GM19397 (cell line): ENCODE measurements around the gene JMJD8.

Experiments used
- ATAC-seq: cut with Tn5 transposase; IDR thresholded peaks from one replicate; pipeline ENCODE4 v1.9.1; 2021; ENCODE audit warnings: mild to moderate bottlenecking, moderate library complexity; ENCODE audit not compliant: unreplicated experiment

The JMJD8 gene

GRCh38 chr16:662095-662494, 22.0 kb downstream of the JMJD8 start:
- ATAC-seq: no peak

DNA sequence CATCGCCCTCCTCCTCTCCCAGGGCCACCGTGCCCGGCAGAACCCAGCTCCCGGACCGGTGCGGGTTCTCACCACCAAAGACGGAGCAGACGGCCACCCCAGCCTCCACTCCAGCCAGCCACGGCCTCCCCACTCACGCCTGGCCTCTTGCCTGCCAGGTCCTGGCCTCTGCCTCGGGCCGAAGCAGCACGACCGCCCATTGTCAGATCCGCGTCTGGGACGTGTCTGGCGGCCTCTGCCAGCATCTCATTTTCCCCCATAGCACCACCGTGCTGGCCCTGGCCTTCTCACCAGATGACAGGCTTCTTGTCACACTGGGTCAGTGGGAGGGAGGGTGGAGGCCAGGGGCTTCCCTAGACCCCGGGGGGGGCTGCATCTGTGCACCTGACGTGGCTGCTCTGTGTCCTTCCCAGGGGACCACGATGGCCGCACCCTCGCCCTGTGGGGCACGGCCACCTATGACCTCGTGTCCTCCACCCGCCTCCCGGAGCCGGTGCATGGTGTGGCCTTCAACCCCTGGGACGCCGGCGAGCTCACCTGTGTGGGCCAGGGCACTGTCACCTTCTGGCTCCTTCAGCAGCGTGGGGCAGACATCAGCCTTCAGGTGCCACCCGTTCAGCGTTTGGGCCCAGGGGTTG, 22.8 kb downstream of the JMJD8 start:
- ATAC-seq: no peak

DNA sequence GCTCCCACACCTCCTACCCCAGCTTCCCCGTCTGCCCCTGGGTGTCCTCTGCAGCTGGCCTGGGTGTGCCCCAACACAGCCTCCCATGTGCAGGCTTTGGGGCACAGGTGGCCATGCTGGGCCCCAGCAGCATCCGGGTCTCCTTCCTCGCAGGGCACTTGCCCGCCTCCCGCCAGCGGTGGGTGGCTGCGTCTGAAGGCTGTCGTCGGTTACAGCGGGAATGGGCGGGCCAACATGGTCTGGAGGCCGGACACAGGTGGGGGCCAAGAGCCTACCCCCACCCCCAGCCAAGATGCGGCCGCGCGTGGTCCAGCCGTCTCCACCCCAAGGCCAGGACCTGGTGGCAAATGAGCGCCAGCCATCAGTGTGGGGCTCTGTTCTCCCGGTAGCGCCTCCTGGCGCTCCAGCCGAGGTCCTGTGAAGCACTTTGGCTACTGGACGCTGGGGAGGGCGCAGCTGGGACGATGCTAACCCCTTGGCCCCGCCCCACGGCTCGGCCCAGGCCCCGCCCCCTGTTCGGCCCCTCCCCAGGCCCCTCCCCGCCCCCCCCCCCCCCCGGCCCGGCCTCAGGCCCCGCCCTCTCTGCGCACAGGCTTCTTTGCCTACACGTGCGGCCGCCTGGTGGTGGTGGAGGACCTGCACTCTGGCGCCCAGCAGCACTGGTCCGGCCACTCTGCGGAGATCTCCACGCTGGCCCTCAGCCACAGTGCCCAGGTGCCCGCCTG, 23.5 kb downstream of the JMJD8 start:
- ATAC-seq: no peak

- ATAC-seq: no peak
Measured at GRCh38 chr16:660132-660458, 24.0 kb downstream of the JMJD8 start.

- no peak for ATAC-seq
Measured at GRCh38 chr16:659618-660017, 24.5 kb downstream of the JMJD8 start.

- no peak for ATAC-seq
Measured at GRCh38 chr16:658679-659571, 25.2 kb downstream of the JMJD8 start.

DNA sequence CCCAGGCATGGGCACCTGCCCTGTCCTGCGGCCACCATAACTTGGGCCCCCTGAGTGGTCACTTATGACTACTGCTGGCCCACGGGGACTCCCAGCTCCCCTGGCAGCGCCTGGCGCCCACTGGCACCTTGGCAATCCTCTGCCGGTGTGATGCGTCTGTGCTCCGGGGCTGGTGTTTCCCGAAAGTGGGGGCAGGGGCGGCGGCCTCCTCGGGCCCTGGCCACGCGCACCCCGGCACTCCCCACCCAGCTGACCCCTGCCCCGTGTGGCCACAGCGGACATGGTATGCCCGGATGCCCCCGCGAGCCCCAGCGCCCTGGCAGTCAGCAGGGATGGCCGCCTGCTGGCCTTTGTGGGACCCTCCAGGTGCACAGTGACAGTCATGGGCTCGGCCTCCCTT, 26.6 kb downstream of the JMJD8 start:
- ATAC-seq: no peak

GRCh38 chr16:654034-654433, 30.1 kb downstream of the JMJD8 start:
- ATAC-seq: no peak

- no peak for ATAC-seq
Measured at GRCh38 chr16:652454-653305, 31.5 kb downstream of the JMJD8 start.

DNA sequence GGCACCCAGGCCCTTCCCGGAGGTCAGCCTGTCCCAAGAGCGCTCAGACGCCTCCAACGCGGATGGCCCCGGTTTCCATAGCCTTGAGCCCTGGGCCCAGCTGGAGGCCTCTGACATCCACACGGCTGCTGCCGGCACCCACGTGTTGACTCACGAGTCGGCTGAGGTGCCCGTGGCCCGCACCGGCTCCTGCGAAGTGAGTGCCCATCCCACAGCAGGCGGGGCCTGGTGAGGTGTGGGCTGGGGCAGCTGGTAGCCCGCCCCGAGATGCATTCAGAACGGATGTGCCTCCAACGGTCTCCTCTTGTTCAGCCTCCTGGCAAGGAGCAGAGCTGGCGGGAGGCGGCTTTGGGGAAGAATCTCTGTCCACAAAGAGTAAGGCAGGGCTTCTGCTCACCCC, 32.3 kb downstream of the JMJD8 start:
- ATAC-seq: no peak

DNA sequence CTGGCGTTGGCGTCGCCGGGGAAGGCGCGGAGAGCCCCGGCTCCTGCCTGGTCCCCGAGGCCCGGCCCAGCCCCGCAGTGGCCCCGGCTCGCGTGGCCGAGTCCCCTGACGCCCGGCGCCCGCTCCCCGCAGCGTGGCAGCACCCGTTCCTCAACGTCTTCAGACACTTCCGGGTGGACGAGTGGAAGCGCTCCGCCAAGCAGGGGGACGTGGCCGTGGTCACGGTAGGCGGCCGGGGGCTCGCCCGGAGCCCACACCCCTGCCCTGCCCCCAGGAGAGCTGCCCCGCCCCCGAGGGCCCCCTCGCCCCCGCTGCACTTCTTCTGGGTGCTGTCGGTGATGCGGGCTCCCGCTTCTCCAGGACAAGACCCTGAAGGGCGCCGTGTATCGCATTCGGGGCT, 34.5 kb downstream of the JMJD8 start:
- peak; percentile 11 for ATAC-seq

DNA sequence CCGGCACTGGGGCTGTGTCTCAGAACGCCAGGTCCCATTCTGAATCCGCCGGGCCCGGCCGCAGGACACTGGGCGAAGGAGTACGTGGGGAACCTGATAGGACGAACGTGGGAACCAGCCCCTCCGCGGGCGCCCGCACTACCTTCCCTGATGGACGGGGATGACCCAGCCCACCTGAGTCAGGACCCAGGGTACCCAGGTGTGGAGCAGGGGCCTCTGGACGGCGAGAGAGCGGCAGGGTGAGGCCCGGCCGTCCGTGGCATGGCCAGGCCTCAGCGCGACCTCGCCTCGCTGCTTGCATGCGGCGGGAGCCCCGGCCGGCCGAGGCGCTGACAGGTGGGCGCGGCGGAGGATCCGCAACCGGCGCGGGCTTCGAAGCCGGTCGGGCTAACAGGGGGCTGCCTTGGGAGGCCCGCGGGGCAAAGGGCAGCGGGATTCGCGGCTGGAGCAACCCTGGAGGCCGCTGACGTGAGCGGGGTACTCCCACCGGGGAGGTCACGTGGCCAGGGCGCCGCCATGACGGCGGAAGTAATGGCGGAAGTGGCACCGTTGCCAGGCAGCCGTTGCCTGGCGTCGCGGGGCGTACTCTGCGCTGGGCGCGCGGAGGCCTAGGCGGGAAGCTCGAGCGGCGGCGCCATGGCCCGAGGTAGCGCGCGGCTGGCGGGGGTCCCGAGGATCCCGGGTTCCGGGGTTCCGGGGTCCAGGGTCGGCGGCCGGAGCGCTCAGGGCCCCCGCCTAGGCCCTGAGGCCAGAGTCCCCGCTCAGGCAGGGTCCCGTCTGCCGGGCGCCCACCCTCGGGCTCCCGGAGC, 35.1 kb downstream of the JMJD8 start, which contains the start of gene WDR90:
TSS of gene WDR90 (plus strand) at position 585 of the 809 bp plus-strand sequence. CDS start at position 637, 52 bp downstream.
- peak; percentile 69 for ATAC-seq

- ATAC-seq: no peak
Measured at GRCh38 chr16:648071-648780, 35.9 kb downstream of the JMJD8 start.

- ATAC-seq: no peak
Measured at GRCh38 chr16:647173-647902, 36.8 kb downstream of the JMJD8 start.

DNA sequence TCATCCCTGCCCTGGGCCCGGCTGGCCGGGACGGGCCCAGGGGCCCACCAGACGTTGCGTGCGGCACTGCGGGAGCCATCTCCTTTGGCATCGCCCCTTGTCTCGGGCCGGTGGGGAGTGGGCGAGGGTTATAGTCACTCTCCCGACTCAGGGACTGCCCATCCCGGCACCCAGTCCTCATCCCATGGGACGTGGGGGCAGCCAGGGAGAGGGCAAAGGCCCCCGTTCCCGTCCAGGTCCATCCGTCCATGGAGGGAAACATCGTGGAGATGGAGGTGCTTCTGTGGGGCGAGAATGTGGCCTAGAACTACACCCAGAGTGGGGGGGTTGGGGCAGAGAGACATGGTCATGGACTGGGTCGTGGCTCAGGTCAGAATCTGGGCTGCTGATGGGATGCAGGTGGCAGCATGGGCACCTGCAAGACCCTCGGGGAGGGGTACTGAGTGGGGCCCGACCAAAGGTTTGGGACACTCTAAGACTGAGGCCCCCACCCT, 37.4 kb downstream of the JMJD8 start:
- ATAC-seq: no peak

DNA sequence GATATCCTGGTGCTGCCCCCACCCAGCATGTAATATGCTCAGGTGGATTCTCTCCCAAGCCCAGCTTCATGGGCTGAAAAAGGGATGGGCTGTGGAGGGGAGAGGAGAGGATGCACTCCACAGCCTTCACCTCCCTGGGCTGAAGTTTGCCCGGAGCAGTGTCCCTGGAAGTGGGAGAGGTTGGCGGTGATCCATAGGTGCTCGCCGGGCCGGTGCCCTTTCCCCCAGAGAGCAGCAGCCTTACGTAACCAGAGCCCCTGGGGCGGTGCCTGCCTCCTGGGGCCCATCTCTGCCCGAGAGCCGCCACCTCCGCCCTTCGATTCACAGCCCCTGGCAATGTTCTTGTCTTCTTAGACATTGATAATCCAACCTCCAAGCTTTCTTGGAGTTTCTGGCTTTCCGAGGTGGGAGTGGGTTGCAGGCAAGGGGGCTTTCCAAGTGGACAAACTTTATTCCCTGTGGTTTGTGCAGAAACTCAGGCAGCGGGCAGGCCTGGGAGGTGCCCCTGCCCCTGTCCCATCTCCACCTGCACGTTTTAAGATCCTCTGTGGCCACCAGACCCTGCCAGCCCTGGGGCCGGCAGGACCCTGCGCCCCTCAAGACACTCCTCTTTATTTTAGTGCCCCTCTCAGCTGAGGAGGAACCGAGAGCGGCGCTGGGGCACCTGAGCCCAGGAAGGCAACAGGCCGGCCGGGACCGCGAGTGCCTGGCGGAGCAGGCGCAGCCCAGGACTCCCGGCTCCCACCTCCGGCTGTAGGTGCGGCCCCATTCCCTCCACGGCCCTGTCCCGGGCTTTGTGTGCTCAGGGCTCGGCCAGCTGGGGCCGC, 38.1 kb downstream of the JMJD8 start:
- ATAC-seq: no peak

DNA sequence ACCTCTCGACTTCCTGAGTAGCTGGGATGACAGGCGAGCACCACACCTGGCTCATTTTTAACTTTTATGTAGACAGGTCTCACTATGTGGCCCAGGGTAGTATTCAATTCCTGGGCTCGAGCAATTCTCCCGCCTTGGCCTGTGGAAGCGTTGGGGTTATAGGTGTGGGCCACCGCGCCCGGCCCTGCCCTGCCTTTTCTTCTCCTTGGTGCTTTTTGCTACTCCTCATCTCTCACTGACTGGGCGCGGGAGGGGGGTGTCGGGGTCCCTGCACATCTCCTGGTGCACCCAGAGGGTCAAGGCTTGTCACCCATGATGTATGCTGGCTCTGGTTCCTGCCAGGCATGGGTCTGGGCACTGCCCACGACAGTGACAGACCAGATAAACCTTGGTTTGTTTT, 39.6 kb downstream of the JMJD8 start:
- ATAC-seq: no peak

- no peak for ATAC-seq
Measured at GRCh38 chr16:643050-643368, 41.1 kb downstream of the JMJD8 start.
